Mesenchymal stem cell (in vitro differentiated cells and primary cell): ENCODE measurements around the gene TIPIN.
"Not testable (repeated sequence)": the region's sequence is repeated elsewhere in the genome, so short reads cannot be mapped to it uniquely, and the experiment has no call there.

Source experiments
- DNase-seq: peaks from one replicate; pipeline ENCODE4 v3.0.0-alpha.2; 2013
- H2AFZ ChIP-seq: one replicate; pipeline ENCODE4 v1.6.1; 2013; ENCODE audit warnings: low read depth, mild to moderate bottlenecking, control low read depth, inconsistent platforms, low read length, moderate library complexity
- H2AK5ac ChIP-seq: 2 replicates; pipeline ENCODE4 v1.6.1; 2013; ENCODE audit warnings: low read length, moderate library complexity, mild to moderate bottlenecking, inconsistent platforms; ENCODE audit not compliant: severe bottlenecking
- H2BK120ac ChIP-seq: one replicate; pipeline ENCODE4 v1.6.1; 2013; ENCODE audit warnings: low read depth, mild to moderate bottlenecking, inconsistent platforms, low read length, moderate library complexity
- H2BK12ac ChIP-seq, 2 experiments: one replicate each; pipeline ENCODE4 v1.6.1; 2013; ENCODE audit warnings: inconsistent platforms in 2 of 2, low read length in 2 of 2, mild to moderate bottlenecking in 2 of 2, moderate library complexity in 2 of 2, control low read depth in 1 of 2
- H2BK15ac ChIP-seq: one replicate; pipeline ENCODE4 v1.6.1; 2013; ENCODE audit warnings: mild to moderate bottlenecking, low read depth, inconsistent platforms; ENCODE audit not compliant: poor library complexity, severe bottlenecking
- H2BK5ac ChIP-seq: 2 replicates; pipeline ENCODE4 v1.6.1; 2013; ENCODE audit warnings: low read depth, mild to moderate bottlenecking, low read length, control low read depth, inconsistent platforms; ENCODE audit not compliant: poor library complexity, severe bottlenecking
- H3K14ac ChIP-seq, 2 experiments: one replicate each; pipeline ENCODE4 v1.6.1; 2013; ENCODE audit warnings: inconsistent platforms in 2 of 2, low read length in 2 of 2, control low read depth in 1 of 2, mild to moderate bottlenecking in 1 of 2, moderate library complexity in 1 of 2
- H3K18ac ChIP-seq, 2 experiments: one replicate each; pipeline ENCODE4 v1.6.1; 2013; ENCODE audit warnings: inconsistent platforms in 2 of 2, low read length in 2 of 2, control low read depth in 1 of 2, low read depth in 1 of 2, mild to moderate bottlenecking in 1 of 2
- H3K23ac ChIP-seq, 2 experiments: one replicate each; pipeline ENCODE4 v1.6.1; 2013; ENCODE audit warnings: inconsistent platforms in 2 of 2, low read length in 2 of 2, mild to moderate bottlenecking in 2 of 2, moderate library complexity in 2 of 2, control low read depth in 1 of 2
- H3K27ac ChIP-seq: 2 replicates; pipeline ENCODE4 v1.5.1; 2013; ENCODE audit warnings: mild to moderate bottlenecking, moderate library complexity, low read length, control low read depth, inconsistent platforms; ENCODE audit not compliant: poor library complexity, severe bottlenecking
- H3K27me3 ChIP-seq, 2 experiments: 2 replicates each; pipeline versions ENCODE4 v1.6.1 to v1.7.0; 2013; ENCODE audit warnings: low read length in 2 of 2, mild to moderate bottlenecking in 2 of 2, moderate library complexity in 2 of 2, control low read depth in 1 of 2, inconsistent platforms in 1 of 2; ENCODE audit not compliant: control insufficient read depth in 1 of 2, insufficient read depth in 1 of 2
- H3K36me3 ChIP-seq, 2 experiments: 2 replicates each; pipeline versions ENCODE4 v1.6.1 to v1.7.0; 2013; ENCODE audit warnings: low read length in 2 of 2, control low read depth in 1 of 2, inconsistent platforms in 1 of 2, low read depth in 1 of 2, mild to moderate bottlenecking in 1 of 2; ENCODE audit not compliant: insufficient read depth in 2 of 2, control insufficient read depth in 1 of 2
- H3K4ac ChIP-seq, 2 experiments: one replicate each; pipeline ENCODE4 v1.6.1; 2013; ENCODE audit warnings: inconsistent platforms in 2 of 2, low read length in 2 of 2, mild to moderate bottlenecking in 2 of 2, moderate library complexity in 2 of 2, control low read depth in 1 of 2, low read depth in 1 of 2
- H3K4me1 ChIP-seq: 2 replicates; pipeline ENCODE4 v1.6.1; 2013; ENCODE audit warnings: low read depth, low read length, control low read depth; ENCODE audit not compliant: control insufficient read depth, insufficient read depth
- H3K4me2 ChIP-seq: 2 replicates; pipeline ENCODE4 v1.6.1; 2013; ENCODE audit warnings: low read length, mild to moderate bottlenecking, inconsistent platforms; ENCODE audit not compliant: poor library complexity, severe bottlenecking
- H3K4me3 ChIP-seq, 2 experiments: 2 replicates each; pipeline versions ENCODE4 v1.5.1 to v1.7.0; 2013; ENCODE audit warnings: low read length in 2 of 2, mild to moderate bottlenecking in 2 of 2, control low read depth in 1 of 2, low read depth in 1 of 2; ENCODE audit not compliant: insufficient read depth in 1 of 2
- H3K79me1 ChIP-seq: replicated peaks from 2 replicates; pipeline ENCODE4 v1.6.1; 2013; ENCODE audit warnings: mild to moderate bottlenecking, control low read depth, low read length, inconsistent platforms; ENCODE audit not compliant: poor library complexity, severe bottlenecking
- H3K9ac ChIP-seq: 2 replicates; pipeline ENCODE4 v1.7.0; 2013; ENCODE audit warnings: mild to moderate bottlenecking, low read length, moderate library complexity
- H3K9me3 ChIP-seq: 2 replicates; pipeline ENCODE4 v1.7.0; 2013; ENCODE audit warnings: mild to moderate bottlenecking, low read length; ENCODE audit not compliant: control insufficient read depth
- H4K8ac ChIP-seq: one replicate; pipeline ENCODE4 v1.6.1; 2013; ENCODE audit warnings: inconsistent platforms, mild to moderate bottlenecking, low read length, moderate library complexity
- H4K91ac ChIP-seq: one replicate; pipeline ENCODE4 v1.6.1; 2013; ENCODE audit warnings: mild to moderate bottlenecking, low read length, inconsistent platforms
- WGBS: methylation state at CpG from one replicate; pipeline ENCODE4 v1.1.7; 2013; ENCODE audit warnings: mixed read lengths; 5-methylcytosine and 5-hydroxymethylcytosine counted together

Gene TIPIN

DNA sequence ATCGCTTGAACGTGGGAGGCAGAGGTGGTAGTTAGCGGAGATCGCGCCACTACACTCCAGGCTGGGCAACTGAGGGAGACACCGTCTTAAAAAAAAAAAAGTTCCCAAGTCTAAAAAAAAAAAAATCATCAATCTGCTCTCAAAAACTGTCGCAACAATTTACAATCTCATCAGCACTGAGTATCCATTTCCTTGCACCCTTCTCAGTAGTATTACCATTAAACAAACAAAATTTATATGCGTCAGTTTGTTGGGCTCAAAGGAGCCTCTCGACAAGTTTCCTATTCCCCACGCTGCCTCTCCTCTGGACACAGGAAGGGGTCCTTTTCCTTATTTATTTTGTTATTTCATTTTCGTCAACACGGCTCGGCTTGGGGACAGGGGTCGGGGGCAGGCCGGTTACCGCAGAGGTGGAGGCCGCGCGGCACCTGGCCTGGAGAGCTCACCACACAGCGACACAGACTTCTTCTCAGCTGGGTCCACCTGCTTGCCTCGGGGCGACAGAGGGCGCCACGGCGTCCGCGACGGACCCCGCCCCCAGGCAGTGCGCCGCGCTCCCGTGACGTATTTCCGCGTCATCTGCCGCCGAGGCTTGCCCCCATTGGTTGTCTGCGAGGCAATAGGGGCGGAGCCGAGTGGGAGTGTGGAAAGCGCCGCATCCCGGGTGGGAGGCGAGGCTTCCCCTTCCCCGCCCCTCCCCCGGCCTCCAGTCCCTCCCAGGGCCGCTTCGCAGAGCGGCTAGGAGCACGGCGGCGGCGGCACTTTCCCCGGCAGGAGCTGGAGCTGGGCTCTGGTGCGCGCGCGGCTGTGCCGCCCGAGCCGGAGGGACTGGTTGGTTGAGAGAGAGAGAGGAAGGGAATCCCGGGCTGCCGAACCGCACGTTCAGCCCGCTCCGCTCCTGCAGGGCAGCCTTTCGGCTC is 30.0 kb upstream of the TIPIN start, which contains the start of gene MAP2K1:
TSS of gene MAP2K1 (plus strand) at position 709 of the 920 bp plus-strand sequence. CDS start 436 bp downstream, outside the sequence.
- peaks cover 9% of the 10 kb centered on the region for H3K79me1 ChIP-seq
- H2AK5ac ChIP-seq: peak within 1 kb of the TSS; percentile 54
- H2BK15ac ChIP-seq: peak within 1 kb of the TSS; percentile 18
- H3K14ac ChIP-seq: peak within 1 kb of the TSS; percentile 91 to 96
- H2AFZ ChIP-seq: peak within 1 kb of the TSS; percentile 90
- peak within 1 kb of the TSS; percentile 58 to 94 for H3K18ac ChIP-seq
- peak; percentile 97 for DNase-seq
- H4K91ac ChIP-seq: no peak within 1 kb of the TSS
- WGBS: 16% methylated on average over 47 of the region's 69 CpGs
- no peak within 1 kb of the TSS for H2BK5ac ChIP-seq
- H3K9ac ChIP-seq: peak within 1 kb of the TSS; percentile 93
- no peak within 1 kb of the TSS for H3K23ac ChIP-seq
- H4K8ac ChIP-seq: peak within 1 kb of the TSS; percentile 88
- H3K27ac ChIP-seq: peak within 1 kb of the TSS; percentile 65
- peak within 1 kb of the TSS; percentile 36 for H2BK120ac ChIP-seq
- H3K4me2 ChIP-seq: peak within 1 kb of the TSS; percentile 74
- peak within 1 kb of the TSS in 1 of 2 experiments; percentile 80 for H2BK12ac ChIP-seq
- peak within 1 kb of the TSS; percentile 87 to 95 for H3K4me3 ChIP-seq
- peak within 1 kb of the TSS in 1 of 2 experiments; percentile 81 for H3K4ac ChIP-seq
- H3K27me3 ChIP-seq: no peaks in the 10 kb centered on the region
- peaks cover 0 to 8% of the 10 kb centered on the region in 2 experiments for H3K36me3 ChIP-seq
- no peaks in the 10 kb centered on the region for H3K9me3 ChIP-seq
- peaks cover 6% of the 10 kb centered on the region for H3K4me1 ChIP-seq

DNA sequence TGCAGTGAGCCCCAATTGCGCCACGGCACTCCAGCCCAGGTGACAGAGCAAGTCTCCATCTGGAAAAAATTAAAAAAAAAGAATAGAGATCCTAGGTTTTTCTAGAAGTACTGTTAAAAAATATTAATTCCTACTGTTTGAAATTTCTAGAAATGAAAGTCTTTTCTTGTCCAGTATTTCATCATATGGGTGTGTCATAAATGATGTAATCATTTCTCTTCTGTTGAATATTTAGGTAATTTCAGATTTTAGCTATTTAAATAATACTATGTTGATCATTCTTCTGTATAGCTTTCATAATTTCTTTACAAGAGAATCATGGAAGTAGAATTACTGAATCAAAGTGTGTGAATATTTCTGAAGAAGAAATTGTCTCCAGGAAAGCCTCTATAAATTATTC is 24.9 kb upstream of the TIPIN start:
- WGBS: no CpG with 5 or more reads among the region's 2 CpGs

DNA sequence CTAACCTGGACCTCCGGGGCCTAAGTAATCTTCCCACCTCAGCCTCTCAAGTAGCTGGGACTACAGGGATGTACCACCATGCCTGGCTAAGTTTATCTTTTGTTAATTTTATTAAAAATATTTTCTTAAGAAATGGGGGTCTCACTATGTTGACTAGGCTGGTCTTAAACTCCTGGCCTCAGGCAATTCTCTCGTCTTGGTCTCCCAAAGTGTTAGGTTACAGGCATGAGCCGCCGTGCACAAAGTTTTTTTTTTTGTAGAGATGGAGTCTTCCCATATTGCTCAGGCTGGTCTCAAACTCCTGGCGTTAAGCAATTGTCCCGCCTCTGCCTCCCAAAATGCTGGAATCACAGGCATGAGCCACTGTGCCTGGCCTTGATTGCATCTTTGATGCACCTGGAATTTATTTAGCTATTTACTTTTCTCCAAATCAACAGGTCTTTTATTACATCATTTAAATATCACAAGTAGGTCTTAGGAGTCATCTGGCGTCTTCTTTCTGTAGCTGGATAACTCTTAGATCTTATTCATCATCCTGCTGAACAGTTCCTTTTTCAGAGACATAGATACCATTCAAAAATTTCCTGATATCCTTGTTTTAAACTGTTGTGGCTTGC is 22.4 kb upstream of the TIPIN start:
- H3K4ac ChIP-seq: no peak overlapping the region
- H2BK15ac ChIP-seq: no peak overlapping the region
- H2BK5ac ChIP-seq: no peak overlapping the region
- H4K8ac ChIP-seq: no peak overlapping the region
- DNase-seq: no peak
- no peaks in the 10 kb centered on the region for H3K4me1 ChIP-seq
- peaks cover 4% of the 10 kb centered on the region for H3K9me3 ChIP-seq
- H3K14ac ChIP-seq: no peak overlapping the region
- 95% methylated on average over 6 of the region's 7 CpGs for WGBS
- no peak overlapping the region for H3K9ac ChIP-seq
- H3K36me3 ChIP-seq: no peaks in the 10 kb centered on the region
- no peak overlapping the region for H2BK12ac ChIP-seq
- H2AFZ ChIP-seq: no peak overlapping the region
- H3K4me3 ChIP-seq: no peak overlapping the region
- H3K18ac ChIP-seq: no peak overlapping the region
- H3K27ac ChIP-seq: no peak overlapping the region
- no peak overlapping the region for H3K4me2 ChIP-seq
- no peak overlapping the region for H3K23ac ChIP-seq
- H4K91ac ChIP-seq: no peak overlapping the region
- no peaks in the 10 kb centered on the region for H3K79me1 ChIP-seq
- no peaks in the 10 kb centered on the region for H3K27me3 ChIP-seq
- no peak overlapping the region for H2AK5ac ChIP-seq
- no peak overlapping the region for H2BK120ac ChIP-seq

More for the DNA sequence above, 24.9 kb upstream of the TIPIN start:
- not testable (repeated sequence) for H2BK5ac ChIP-seq, DNase-seq, H2AFZ ChIP-seq, H3K27ac ChIP-seq, H3K4me2 ChIP-seq, H4K8ac ChIP-seq, H3K4me3 ChIP-seq, H4K91ac ChIP-seq, H3K4me1 ChIP-seq, H2BK120ac ChIP-seq, H2BK12ac ChIP-seq, H2BK15ac ChIP-seq, H3K4ac ChIP-seq, H3K9ac ChIP-seq, H3K27me3 ChIP-seq, H2AK5ac ChIP-seq, H3K23ac ChIP-seq, H3K14ac ChIP-seq, H3K36me3 ChIP-seq, H3K18ac ChIP-seq, H3K79me1 ChIP-seq, H3K9me3 ChIP-seq

DNA sequence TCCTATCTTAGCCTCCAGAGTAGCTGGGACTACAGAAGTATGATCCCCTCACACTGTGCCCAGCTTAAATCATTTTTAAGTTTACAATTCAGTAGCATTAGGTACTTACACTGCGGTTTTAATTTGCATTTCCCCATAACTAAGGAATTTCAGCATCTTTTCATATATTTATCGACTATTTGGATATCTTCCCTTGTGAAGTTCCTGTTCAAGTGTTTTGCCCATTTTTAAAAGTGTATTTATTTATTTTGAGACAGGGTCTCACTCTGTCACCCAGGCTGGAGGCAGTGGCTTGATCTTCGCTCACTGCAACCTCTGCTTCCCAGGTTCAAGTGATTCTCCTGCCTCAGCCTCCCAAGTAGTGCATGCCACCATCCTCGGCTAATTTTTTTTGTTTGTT is 17.7 kb upstream of the TIPIN start:
- Histone ChIP-seq H3K9me3 (peaks cover 8% of the 10 kb centered on the region), H3K27ac (no peak overlapping the region), H3K23ac (no peak overlapping the region), H3K79me1 (no peaks in the 10 kb centered on the region), H4K8ac (no peak overlapping the region), H3K18ac (no peak overlapping the region), H3K36me3 (no peaks in the 10 kb centered on the region), H3K4me3 (no peak overlapping the region), H3K14ac (no peak overlapping the region), H3K4ac (no peak overlapping the region), H4K91ac (no peak overlapping the region), H2AK5ac (no peak overlapping the region), H2BK120ac (no peak overlapping the region), H3K9ac (no peak overlapping the region), H3K27me3 (no peaks in the 10 kb centered on the region), H2AFZ (no peak overlapping the region), H2BK12ac (no peak overlapping the region), H3K4me1 (no peaks in the 10 kb centered on the region), H2BK5ac (no peak overlapping the region), H2BK15ac (no peak overlapping the region), H3K4me2 (no peak overlapping the region)
- 95% methylated on average over 3 of the region's 4 CpGs for WGBS
- no peak for DNase-seq
